Stimulated activated CD8-positive, alpha-beta memory T cell treated with anti-CD3 and anti-CD28 coated beads, Interleukin-4, amount 100 ng/mL, for 24 hours (primary cell): ENCODE results near the gene NCAM1.

Experiments used
- DNase-seq: peaks from one replicate; pipeline ENCODE4 v3.0.0-alpha.2; 2020; ENCODE audit warnings: low read depth

The NCAM1 gene

DNA sequence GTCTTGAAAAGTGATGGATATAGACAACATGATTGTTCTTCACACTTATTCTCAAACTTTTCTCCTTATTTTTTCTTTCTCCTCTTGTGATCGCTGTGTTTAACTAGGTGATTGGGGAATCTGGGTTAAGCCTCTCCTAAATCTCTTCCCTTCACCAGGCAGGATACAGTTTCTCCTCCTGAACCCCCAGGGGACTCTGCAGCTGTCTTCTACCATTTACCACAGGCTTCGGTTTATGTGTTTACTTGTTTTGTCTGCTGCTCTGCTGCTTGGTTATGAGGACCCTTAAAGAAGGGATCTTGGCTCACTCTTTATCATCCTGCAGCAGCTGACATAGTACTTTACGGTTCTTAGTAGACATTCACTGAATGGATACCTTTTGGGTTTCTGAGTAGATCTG is 124.2 kb downstream of the NCAM1 start:
- DNase-seq = no peak

DNA sequence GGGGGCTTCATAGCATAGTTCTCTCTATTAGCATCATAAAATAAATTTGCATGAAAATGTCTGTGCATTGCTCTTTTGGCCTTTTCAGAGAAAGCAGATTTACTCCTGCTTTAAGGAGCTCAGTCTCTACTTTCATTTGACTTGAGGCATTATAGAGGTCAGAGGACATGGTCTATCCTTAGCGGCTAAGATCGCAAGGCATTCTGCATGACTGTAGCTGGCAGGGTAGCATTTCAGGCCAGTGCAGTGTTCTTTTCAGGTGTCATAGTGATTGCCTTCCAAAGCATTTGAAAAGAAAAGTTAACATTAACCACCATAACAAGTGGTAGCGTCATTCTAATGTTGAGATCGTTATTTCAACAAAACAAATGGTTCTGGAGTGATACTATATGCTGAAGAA is 126.5 kb downstream of the NCAM1 start:
- DNase-seq = no peak

DNA sequence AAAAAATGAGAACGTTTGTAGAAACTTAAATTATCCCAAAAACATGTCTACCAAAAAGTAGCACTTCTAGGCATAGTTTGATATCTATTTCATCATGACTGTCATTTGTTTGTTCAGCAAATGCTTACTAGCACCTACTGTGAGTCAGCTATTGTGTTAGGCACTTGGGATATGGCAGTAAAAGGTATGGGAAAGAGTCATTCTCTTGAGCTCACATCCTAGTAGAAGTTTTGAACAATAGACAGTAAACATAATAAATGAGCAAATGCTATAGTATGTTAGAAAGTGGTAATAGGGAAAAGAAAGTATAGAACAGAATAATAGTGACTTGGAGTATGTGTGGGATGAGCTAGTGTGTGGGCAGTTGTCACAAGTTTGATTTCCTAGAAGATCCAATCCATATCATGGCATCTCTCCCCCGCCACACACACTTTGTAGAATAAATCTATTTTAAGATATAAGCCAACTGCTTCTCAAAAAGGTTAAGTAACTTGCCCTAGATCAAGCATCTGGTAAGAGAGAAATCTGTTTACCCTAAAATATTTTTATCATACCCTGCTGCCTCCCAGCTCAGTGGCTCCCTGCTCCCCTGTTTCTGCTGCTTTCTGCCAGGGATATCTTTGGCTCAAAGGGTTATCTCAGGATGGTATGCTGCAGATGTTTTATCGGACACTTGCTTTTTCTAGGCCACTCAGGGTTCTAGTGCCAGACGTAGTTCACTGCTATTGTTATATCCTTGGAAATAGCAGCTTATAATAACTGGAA is 129.7 kb downstream of the NCAM1 start:
- DNase-seq = no peak

DNA sequence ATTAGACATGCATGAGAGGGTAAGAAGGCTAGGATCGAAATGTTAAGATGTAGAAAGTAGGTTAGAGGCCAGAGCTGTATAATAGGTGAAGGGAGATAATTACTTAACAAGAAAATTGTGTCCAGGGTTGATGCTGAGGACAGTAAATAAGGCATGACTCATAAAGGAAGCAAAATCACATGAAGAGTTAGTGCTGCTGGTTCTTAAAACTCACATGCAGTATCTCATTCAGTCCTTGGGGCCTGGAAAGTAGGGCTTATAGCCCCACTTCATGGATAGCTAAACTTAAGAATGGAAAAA is 130.2 kb downstream of the NCAM1 start:
- no peak for DNase-seq

DNA sequence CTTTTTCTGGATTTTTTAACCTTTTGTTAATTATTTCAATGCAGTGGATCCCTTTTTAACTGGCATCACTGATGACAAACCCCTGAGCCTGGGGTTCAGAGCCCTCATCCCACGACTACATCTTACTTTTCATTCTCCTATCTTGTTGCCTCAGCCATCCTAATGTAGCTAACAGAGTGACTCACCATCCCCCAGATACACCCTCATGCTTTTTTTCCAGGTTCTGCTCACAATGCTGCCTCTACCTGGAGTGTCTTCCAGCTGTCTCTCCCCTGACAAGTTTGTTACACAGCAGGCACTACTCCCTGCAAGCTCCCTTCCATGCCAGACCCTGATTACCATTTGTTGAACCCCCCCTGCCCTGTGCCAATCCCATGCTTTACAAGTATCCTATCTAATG is 135.4 kb downstream of the NCAM1 start:
- no peak for DNase-seq

DNA sequence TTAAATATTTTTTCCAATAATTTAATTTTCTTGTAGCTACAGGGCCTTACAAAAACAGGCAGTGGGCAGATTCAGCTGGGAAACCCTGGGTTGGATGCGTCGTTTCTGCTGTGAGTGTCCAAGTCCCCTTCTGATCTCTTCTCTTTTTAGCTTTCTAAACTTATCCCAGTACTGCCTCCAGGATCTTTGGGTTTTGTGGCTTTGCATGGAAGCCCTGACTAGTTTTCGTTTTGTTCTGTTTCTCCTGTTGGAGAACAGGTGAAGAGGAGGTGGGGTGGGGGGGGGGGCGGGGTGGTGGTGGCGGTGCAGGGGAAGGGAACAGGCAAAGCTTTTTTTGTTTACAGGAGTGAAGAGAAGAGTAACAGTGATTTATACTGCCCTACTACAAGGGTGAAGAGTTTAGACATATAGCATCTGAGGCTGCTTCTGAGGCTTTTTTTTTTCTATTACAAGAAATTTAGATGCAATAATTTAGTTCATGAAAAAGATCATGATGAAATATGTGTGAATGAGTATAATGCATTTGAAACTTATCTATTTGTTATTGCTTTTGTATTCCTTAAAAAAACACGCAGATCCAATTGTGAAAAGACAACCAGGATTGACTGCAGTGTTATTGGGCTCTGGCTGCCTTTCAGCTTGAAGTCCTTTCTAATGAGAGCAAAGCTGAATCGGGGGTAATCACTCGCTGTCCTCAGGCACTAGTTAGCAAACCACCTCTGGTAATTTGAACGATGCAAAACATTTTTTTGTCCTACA is 142.9 kb downstream of the NCAM1 start:
- no peak for DNase-seq

DNA sequence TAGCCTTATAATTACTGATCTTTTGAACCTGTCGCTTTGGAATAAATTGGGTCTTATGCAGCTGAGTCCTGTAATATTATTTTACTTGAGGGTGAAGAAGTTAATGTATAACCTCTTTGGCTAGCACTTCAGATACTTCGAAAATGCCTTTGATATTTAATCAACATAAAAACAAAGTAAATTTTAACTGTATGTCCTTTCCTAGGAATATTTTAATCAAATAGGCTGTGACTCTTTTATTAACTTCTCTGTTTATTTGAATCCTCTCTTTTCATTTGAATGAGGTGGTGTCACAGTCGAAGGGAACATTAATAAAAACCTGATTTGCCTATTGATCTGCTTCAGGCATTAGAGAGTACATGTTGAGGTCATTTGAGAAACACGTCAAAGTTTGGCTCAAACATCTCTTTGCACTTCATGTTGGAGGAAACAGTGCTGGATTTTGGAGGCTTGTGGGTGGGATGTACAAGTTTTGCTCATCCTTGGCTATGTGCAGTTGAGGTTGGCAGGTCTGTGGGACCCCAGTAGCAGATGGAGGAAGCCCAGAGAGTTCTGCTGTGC is 143.6 kb downstream of the NCAM1 start:
- DNase-seq = no peak

DNA sequence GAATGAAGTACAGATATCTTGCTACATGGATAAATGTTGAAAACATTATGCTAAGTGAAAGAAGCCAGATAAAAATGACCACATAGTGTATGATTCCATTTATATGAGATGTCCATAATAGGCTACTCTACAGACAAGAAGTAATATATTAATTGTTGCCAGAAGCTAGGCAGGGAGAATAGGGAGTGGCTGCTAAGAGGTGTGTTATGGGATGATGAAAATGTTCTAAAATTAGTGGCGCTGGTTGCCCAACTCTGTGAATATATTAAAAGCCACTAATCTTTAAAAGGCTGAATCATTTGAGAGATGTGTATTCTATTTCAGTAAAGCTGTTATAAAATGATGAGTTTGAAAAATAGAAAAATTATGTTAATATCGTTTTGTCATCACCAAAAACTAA is 144.4 kb downstream of the NCAM1 start:
- no peak for DNase-seq

DNA sequence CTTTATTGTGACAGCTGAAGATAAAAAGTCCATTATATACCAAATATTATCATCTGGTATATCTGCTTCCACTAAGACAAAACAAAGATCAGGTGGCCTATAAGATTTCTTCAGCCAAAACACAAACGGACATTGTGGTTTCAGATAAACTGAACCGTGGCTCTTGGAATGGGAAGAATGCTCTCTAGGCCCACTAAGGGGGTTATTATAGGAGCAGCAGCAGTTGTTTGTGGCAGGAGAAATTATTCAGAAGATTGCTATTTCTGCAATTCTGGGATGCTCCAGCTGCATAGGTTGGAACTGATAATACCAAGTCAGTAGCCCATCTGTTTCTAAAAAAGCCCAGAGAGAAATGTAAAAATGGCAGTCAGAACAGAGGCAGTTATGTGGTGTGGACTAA is 145.3 kb downstream of the NCAM1 start:
- DNase-seq = no peak

DNA sequence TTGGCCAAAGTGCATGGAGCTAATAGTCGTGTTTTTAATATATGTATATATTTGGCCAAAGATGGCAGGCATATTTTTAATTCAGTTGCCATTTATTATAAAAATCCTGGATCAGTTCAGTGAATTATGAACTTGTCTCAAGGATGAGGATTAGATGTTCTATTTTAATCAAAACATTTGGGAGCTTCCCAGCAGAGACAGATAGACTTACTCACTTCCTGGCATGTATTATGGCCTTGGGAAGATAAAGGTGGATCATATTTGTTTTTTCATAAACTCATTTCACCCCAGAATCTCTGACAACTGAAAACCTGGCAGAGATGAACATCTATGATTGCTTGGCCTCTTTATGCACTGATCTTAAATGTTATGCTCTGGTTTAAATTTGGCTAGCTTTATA is 148.8 kb downstream of the NCAM1 start:
- no peak for DNase-seq

DNA sequence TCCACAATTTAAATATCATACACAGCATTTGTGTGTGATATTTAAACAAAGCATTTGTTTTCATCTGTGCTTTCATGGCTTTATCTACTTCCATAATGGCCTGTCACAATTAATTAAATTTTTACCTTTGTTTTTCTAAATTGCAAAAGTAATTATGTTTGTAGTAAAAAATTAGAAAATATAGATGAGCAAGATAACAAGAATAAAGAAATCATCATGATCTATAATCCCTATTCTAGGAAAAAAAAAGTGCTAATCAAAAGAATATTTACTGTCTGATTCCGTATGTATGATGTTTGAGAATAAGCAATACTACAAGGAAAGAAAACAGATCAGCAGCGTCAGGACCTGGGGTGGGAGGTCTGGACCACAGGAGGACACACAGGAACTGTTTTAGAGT is 149.9 kb downstream of the NCAM1 start:
- DNase-seq = no peak

DNA sequence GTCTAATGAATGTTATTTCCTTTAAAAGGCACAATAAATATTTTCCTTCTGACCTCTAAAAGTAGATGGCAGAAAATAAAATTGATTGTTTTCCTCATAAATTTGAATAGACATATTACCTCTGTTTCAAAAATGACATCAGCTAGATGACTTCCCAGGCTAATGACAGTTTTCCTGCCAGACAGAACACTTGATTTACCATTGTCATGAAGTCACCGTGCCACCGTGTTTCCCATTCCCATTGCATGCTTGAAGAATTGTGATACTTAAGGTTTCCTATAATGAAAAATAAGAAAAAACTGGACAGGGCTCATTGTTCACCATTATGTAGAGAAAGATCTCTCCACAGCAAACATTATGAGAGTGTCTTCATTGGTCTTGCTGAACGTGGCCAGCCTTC is 151.1 kb downstream of the NCAM1 start:
- DNase-seq = no peak

DNA sequence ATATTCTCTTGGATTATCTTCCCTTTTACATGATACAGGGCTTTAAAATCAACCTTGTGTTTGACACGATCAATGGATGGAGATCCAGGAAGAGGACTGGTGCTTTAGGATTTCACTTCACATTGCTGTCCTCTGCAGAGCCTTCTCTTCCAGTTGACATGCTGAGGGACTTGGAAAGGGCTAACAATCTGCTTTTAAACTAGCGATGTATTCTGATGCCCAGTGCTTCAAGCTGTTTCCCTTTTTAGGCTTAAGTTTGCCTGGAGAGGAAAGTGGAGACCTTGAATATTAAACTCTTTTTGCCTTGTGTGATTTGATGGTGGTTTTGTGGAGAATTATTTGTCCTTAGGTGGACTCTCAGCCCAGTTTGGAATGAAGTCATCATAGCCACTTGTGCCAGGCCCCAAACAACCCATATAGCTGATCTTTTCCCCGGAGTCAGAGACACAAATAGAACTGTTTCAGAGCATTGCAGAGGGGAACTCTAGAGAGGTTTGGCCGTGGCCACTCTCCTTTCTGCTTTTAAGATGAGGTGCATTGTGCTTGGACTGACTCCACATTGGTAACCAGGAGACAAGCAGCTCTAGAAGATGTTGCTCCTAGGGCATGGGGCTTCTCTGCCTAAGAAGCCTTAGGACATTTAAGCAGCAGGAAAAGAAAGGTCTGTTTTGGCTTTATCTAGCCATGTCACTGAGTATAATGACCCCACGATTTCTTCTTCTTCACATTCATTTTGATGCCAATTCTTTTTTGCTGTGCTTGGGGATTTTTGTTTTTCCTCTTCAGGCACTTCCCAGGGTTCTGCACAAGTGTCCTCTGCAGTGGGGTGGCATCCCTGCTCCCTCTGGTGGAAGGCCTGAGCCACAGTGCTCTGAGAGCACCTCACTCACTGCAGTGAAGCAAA is 152.8 kb downstream of the NCAM1 start:
- no peak for DNase-seq

DNA sequence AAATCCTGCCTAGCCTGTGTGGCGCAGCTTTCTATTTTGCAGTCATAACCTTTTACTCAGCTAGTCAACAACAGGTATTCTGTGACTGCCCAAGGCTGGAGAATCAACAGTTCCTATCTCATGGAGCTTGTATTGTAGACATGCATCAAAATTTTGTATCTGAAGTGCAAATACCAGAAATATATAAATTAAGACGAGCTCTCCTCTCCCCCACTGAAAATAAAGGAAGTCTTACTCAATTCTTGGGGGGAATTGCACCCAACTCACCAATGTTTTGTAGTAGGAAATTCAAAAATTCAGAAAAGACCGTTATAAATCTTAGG is 153.4 kb downstream of the NCAM1 start:
- DNase-seq = no peak

DNA sequence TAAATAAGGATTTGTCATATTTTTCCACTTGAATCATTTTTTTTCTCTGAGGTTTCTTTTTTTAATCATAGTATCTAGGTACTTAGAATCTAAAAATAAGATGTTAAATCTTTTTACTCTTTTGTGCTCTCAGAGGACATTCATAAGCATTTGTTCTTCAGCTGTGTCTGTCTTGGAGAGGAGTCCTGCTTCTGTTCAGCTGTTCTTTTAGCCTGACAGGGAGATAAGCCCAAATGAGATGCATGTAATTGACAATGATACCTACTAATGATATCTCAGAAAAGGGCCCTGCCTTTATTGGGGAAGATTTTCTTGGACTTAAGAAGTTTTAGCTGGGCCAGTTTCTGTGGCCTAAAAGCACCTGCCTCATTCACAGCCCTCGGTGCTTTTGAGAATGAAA is 156.9 kb downstream of the NCAM1 start:
- DNase-seq = no peak

DNA sequence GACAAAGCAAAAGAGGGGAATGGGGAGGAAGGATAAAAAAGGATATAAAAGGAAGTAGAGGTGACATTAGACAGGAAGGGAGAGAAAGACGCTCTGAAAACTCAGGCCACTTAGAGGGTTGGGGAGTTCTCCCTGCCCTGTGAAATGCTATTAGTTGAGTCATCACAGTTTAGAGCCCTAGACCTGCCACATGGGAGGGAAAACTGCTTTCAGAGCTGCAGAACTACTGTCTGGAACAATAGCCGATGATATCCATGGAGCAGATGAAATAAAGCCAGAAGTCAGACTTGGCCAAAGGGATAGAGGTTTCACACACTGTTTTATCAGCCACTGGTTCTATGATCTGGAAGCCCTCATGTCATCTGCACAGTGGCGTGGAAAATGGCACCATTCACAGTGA is 157.9 kb downstream of the NCAM1 start:
- DNase-seq = no peak

DNA sequence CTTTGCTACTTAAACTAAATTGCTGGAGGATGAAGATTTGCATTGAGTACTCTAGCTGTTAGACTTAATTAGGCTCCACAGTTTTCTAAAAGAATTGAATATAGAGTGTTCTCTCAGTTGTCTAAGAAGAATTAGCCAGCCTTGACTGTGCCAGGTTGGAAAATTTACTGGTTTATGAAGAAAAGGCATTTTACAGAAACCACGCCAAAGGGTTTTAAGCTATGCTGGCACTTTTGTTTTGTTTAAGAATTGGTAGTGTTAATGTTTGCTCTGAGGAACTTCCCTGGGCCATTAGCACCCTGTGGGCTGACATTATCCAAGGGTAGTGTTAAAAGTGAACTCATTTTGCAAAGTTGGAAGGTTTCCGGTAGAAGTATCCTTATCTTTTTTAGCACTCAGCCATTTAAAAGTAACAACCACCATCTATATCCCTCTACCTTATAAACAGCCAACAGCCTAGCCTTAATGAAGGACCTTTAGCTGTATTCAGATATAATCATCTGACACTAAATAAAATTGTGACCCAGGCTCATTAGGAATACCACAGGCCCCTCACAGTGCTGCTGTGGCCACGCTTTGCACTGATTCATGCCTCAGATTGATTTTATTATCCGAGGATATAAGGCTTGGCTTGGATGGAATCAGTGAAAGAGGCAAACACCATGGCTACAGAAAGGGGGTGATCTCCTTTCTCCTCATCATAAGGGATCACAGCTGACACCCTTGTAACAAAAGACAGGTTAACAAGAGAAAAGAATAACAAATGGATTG is 158.9 kb downstream of the NCAM1 start:
- no peak for DNase-seq

DNA sequence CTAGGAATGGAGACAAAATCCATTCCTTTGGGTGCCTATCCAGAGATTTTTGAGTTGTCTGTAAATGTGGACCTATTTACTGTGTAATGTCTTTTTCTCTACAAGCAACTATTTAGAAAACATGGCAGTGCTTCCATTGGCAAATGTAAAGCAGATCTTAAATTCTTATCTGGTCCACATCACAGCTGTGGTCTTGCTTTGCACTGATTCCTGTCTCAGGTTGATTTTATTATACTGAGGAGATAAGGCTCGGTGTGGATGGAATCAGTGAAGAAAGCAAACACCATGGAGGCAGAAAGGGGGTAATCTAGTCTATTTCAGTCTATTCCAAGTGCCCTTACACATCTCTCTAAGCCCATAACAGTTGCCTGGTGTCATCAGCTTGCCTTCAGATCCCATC is 160.5 kb downstream of the NCAM1 start:
- DNase-seq = no peak

DNA sequence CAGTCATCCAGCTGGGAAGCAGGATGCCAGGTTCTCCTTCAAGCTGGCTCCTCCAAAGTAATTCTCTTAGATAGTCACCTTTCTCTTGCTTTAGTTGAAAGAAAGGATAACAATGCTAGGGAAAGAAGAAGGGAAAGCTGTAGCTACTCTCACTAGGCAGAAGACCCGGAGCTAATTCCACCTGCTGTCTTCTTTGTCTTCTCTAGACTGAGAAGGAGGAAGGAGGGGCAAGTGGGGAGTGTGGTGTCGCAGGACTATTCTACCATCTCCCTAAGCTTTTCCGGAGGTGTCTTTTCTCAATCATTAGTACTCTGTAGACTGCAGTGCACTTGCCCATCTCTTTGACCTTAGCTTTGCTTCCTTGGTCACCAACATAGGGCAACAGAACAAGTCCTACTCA is 162.8 kb downstream of the NCAM1 start:
- DNase-seq = no peak

DNA sequence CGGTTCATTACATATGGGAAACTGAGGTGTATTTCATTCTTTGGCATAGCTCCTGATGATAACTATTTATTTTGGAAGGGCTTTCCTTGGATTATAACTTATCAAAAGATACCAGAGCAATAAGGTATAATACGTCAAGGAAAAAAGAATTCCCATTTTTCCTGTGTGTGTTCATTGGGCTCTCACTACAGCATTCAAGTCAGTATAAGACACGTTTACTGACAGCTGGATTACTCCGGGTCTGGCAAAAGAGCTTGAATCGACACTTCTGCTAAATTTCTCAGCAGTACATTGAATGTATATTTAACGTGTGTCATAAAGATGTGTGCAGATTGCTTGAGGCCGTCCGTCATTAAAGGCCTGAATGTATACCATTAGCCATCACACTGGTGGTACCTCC is 163.4 kb downstream of the NCAM1 start:
- no peak for DNase-seq

DNA sequence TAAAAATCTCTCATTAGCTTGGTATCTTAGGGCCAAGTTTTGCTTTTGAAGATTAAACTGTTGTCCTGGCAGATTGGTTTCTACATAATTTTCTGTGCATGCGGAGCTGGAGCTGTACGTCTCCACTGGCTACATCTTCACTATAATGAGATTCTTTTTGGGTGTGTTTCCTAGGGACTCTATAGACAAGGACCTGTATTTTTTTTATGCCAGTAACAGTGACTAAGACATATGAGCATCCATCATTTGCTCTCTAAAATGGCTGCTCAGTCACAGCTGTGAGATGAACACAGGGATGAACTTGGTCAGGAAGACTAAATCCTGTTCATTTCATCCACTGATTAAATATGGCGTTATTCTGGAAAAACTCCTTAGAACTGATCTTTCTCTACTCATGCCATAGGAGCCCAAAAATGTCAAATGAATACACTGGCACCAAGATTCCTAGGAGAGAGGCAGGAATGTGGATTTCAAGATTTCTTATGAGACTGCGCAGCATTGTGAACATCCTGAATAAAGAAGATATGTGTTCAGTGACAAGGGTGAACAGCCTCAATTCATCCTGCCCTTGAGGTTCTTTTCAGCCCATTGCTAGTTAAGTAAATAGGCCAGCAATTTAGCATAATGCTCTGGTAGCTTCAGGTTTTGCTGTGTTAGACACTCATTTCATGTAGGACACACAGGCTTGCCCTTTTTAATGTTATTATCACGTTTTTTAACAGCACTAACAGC is 168.2 kb downstream of the NCAM1 start:
- DNase-seq = no peak
